Activated CD4-positive, alpha-beta memory T cell treated with anti-CD3 and anti-CD28 coated beads for 36 hours (primary cell): ENCODE data around the gene ADGRG6. TPM values are rescaled to one million over a fixed set of nuclear protein-coding genes. Genes with fewer than 3 reads are reported as not detected.

ENCODE experiments used
- CTCF ChIA-PET: fragments of 350-600 bp; sonication (Branson Sonifier 250); formaldehyde crosslinking; loops from one replicate; lab custom pipeline; 2021; ENCODE audit warnings: antibody characterized with exemption, inconsistent platforms; lab: Charles Lee
- POLR2A ChIA-PET: fragments of 350-600 bp; sonication (Branson Sonifier 250); formaldehyde crosslinking; loops from one replicate; lab custom pipeline; 2021; ENCODE audit warnings: antibody characterized with exemption; lab: Charles Lee
- DNase-seq: peaks from one replicate; pipeline ENCODE4 v3.0.0-alpha.2; 2020
- H3K27ac Mint-ChIP-seq: one replicate; pipeline ENCODE4 v1.8.0; 2021; ENCODE audit warnings: mixed read lengths
- H3K27me3 Mint-ChIP-seq: one replicate; pipeline ENCODE4 v1.8.0; 2021; ENCODE audit warnings: mixed read lengths
- H3K36me3 Mint-ChIP-seq: one replicate; pipeline ENCODE4 v1.8.0; 2021; ENCODE audit warnings: mixed read lengths
- H3K4me1 Mint-ChIP-seq: one replicate; pipeline ENCODE4 v1.8.0; 2021; ENCODE audit warnings: low read depth, mixed read lengths
- H3K4me3 Mint-ChIP-seq: one replicate; pipeline ENCODE4 v1.8.0; 2021; ENCODE audit warnings: mild to moderate bottlenecking, mixed read lengths
- H3K9me3 Mint-ChIP-seq: one replicate; pipeline ENCODE4 v1.8.0; 2021; ENCODE audit warnings: mixed read lengths
- intact Hi-C: fragments of 100-400 bp; cut with micrococcal nuclease; formaldehyde crosslinking; loops from one replicate; pipeline ENCODE4 v1.15.1; 2023
- total RNA-seq, 2 experiments: library from RNA; stranded (reverse); gene quantifications; one replicate each; pipeline ENCODE4 v1.2.3, GENCODE V29; 2021

ADGRG6 gene
- total RNA-seq, 2 experiments from 2014 or later: 0.12 to 0.55 TPM

- no peak for DNase-seq
- ChIA-PET CTCF (no interaction called here), POLR2A (no interaction called here)
- H3K27me3 Mint-ChIP-seq: peaks cover 3% of the 10 kb centered on the region
- no peaks in the 10 kb centered on the region for H3K9me3 Mint-ChIP-seq
- H3K27ac Mint-ChIP-seq: no peak overlapping the region
- H3K36me3 Mint-ChIP-seq: no peaks in the 10 kb centered on the region
- intact Hi-C loops: no loop called here
- H3K4me1 Mint-ChIP-seq: no peaks in the 10 kb centered on the region
- H3K4me3 Mint-ChIP-seq: no peak overlapping the region
Observed at GRCh38 chr6:142293121-142293520, 8.7 kb upstream of the ADGRG6 start.

DNA sequence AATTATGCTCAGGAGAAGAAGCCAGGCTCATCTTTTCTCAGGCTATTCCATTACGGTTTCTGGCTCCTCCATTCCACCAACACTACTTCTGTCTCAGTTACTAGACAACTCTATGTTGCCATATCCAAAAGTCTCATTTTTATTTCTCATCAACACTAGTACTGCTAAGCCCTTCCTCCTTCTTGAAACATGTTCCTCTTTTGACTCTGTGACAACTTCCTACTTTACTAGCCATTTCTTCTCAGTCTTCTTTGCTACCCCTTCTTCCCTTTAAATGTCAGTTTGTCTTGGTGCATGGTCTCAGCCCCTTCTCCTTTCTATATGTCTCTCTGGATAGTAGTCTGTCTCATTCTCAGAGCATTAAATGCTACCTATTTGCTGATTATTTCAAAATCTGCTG lies 7.1 kb upstream of the ADGRG6 start:
- ChIA-PET POLR2A (no interaction called here), CTCF (no interaction called here)
- H3K27me3 Mint-ChIP-seq: peaks cover 3% of the 10 kb centered on the region
- H3K36me3 Mint-ChIP-seq: no peaks in the 10 kb centered on the region
- no peak overlapping the region for H3K4me3 Mint-ChIP-seq
- no peaks in the 10 kb centered on the region for H3K4me1 Mint-ChIP-seq
- no peak for DNase-seq
- intact Hi-C loops: no loop called here
- H3K27ac Mint-ChIP-seq: no peak overlapping the region
- H3K9me3 Mint-ChIP-seq: no peaks in the 10 kb centered on the region

DNA sequence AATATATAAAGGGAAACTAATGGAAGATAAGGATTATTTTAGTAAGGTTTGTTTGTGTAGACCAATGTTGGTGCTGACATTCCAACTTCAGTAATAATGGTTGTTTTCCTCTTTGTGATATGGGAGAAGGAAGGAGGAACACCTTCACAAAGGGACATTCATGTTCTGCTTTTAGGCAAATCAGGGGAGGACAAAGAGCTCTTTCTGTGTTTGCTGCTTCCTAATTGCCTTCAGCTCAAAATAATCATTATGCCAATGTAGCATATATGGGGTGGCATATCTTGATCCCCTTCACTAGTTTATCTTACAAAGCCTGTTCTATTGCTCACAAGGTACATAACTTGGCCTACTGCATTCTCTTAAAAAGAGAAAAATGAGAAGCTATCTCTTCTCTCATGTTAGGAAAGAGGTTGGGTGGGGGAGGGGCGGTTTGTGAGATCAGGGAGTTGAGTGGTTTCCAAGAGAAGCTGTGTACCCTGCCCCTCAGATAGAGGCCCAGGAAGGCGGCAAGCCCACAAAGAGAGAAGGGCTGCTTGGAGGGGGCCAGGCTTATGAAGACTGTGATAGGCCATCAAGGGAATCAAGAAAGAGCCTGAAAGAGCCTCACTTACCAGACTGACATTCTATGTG lies 4.7 kb upstream of the ADGRG6 start:
- intact Hi-C loops: no loop called here
- Mint-ChIP-seq H3K27me3 (peaks cover 9% of the 10 kb centered on the region), H3K9me3 (no peaks in the 10 kb centered on the region), H3K36me3 (no peaks in the 10 kb centered on the region), H3K27ac (no peak overlapping the region), H3K4me1 (peaks cover 2% of the 10 kb centered on the region), H3K4me3 (no peak overlapping the region)
- POLR2A ChIA-PET: no interaction called here
- CTCF ChIA-PET: no interaction called here
- DNase-seq: no peak

- Mint-ChIP-seq H3K4me3 (no peak overlapping the region), H3K4me1 (peaks cover 2% of the 10 kb centered on the region), H3K9me3 (no peaks in the 10 kb centered on the region), H3K36me3 (no peaks in the 10 kb centered on the region), H3K27me3 (peaks cover 13% of the 10 kb centered on the region), H3K27ac (no peak overlapping the region)
- DNase-seq: no peak
- POLR2A ChIA-PET: no interaction called here
- intact Hi-C loops: no loop called here
- CTCF ChIA-PET: no interaction called here
Observed at GRCh38 chr6:142297605-142297995, 4.2 kb upstream of the ADGRG6 start.

GRCh38 chr6:142297996-142298753 lies 3.6 kb upstream of the ADGRG6 start:
- H3K4me3 Mint-ChIP-seq: no peak overlapping the region
- intact Hi-C loops: no loop called here
- ChIA-PET CTCF (no interaction called here), POLR2A (no interaction called here)
- H3K4me1 Mint-ChIP-seq: peaks cover 2% of the 10 kb centered on the region
- H3K36me3 Mint-ChIP-seq: no peaks in the 10 kb centered on the region
- peaks cover 19% of the 10 kb centered on the region for H3K27me3 Mint-ChIP-seq
- no peaks in the 10 kb centered on the region for H3K9me3 Mint-ChIP-seq
- DNase-seq: no peak
- no peak overlapping the region for H3K27ac Mint-ChIP-seq

GRCh38 chr6:142300302-142300701 lies 1.5 kb upstream of the ADGRG6 start:
- Mint-ChIP-seq H3K27ac (no peak overlapping the region), H3K4me1 (peaks cover 2% of the 10 kb centered on the region), H3K9me3 (no peaks in the 10 kb centered on the region), H3K27me3 (peaks cover 21% of the 10 kb centered on the region), H3K36me3 (no peaks in the 10 kb centered on the region), H3K4me3 (no peak overlapping the region)
- no peak for DNase-seq
- POLR2A ChIA-PET: no interaction called here
- intact Hi-C loops: loop anchor here (5.0 kb wide), 2 partner anchors 97 to 153 kb away; partner anchors contain the start of genes NMBR and VTA1
- CTCF ChIA-PET: no interaction called here

DNA sequence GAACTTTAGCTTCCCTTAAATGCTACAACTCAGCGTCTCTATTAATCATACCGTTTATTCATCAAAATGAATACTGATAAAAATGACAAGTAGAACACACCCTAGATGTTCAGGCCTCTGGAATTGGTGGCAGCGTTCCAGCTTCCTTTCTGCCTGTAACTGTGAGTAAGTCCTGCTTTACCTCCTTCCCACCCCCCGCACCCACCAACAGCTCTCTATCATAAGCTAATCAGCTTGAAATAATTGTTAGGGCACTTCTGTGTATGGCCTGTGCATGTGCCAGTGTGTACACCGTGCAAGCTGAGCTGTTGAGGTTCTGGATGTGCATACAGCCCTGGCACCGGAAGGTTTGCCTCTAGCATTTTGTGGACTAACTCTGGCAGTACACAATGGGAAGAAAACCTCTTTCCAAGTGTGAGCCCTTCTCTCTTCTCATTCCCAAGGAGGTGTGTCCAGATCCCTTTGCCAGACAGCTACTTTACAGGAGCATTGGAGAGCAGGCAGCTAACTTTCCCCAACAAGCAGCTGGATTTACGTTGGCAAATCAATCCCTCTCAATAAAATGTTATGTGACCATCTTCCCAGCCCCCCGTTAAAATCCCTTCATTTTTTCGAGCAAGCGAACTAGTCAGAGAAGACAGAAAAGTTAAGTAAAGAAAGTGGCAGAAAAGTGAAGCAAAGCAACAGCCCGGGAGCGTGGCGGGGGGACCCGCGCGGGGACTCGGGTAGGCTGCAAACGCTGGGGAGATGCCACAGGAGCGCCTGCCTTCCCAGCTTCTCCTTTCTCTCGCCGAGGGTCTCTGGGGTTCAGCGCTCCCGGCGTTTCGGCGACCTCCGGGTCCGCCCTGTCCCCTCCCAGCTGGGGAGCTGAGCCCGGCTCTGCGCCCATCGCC lies 803 bp upstream of the ADGRG6 start:
- ChIA-PET POLR2A (interaction anchor here (0.5 kb wide), 1 partner anchor 22 kb away, joined by 6 read pairs; no protein-coding TSS in a partner anchor), CTCF (interaction anchor here (0.9 to 1.4 kb wide), 2 partner anchors 145 to 155 kb away, joined by 4 to 5 read pairs; no protein-coding TSS in a partner anchor)
- intact Hi-C loops: loop anchor here (5.0 kb wide), 2 partner anchors 96 to 154 kb away; partner anchors contain the start of genes NMBR and VTA1
- DNase-seq: no peak
- H3K36me3 Mint-ChIP-seq: no peaks in the 10 kb centered on the region
- peaks cover 23% of the 10 kb centered on the region for H3K27me3 Mint-ChIP-seq
- H3K4me3 Mint-ChIP-seq: peak overlapping the region; percentile 59
- peaks cover 2% of the 10 kb centered on the region for H3K4me1 Mint-ChIP-seq
- H3K9me3 Mint-ChIP-seq: no peaks in the 10 kb centered on the region
- no peak overlapping the region for H3K27ac Mint-ChIP-seq

DNA sequence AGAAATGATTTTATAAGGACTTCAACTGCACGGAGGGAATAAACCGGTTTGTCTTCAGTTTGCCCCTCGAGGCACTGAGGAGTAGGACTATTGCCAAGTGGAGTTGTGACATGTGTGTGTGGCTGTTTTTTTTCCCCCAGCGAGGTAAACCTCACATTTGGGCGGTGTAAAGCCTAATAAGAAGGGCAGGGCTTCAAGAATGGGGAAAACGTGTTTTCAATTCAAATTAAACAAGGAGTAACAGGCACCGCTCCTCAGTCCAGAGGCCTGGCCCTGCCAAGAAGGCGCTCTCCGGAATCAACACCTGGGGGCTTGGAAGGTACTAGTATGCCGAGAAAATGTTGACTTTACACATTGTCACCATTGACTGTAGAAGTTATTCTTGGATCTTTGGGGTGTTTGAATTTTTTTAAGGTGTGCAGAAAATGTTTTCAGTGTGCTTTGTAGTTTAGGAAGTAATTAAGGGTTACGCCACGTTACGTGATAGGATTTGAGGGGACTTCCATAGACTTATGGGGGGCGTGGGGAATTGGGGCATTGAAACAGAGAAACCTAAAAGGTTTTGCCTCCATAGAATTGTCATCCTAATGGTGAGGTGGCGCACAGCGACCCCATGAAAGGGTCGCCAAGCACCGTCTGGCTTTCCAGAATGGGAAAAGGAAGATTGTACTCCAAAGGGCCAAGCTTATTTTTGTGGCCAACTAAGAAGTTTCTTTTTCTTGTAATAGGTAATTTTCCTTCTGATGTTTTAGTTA lies 791 bp downstream of the ADGRG6 start:
- H3K27me3 Mint-ChIP-seq: peaks cover 26% of the 10 kb centered on the region
- H3K4me1 Mint-ChIP-seq: peaks cover 2% of the 10 kb centered on the region
- no peak for DNase-seq
- intact Hi-C loops: loop anchor here (5.0 kb wide), 2 partner anchors 95 to 155 kb away; partner anchors contain the start of genes NMBR and VTA1
- no peaks in the 10 kb centered on the region for H3K9me3 Mint-ChIP-seq
- no peak overlapping the region for H3K27ac Mint-ChIP-seq
- peak overlapping the region; percentile 76 for H3K4me3 Mint-ChIP-seq
- ChIA-PET CTCF (no interaction called here), POLR2A (no interaction called here)
- no peaks in the 10 kb centered on the region for H3K36me3 Mint-ChIP-seq

DNA sequence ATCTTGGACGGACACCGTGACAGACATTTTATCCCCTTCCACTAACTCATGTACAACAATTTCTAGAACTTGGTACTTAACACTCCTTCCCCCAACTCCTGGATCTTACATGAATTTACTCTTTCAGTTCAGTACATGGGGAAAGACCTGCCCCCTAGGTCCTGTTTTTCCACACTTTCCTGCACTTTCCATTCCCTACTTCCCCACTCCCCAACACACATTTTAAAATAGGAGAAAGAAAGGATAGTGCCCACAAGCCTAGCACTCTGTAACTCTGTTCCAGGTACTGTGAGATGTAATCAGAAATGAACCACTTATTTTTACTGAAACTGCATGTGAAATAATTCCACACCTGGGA lies 1.3 kb downstream of the ADGRG6 start:
- POLR2A ChIA-PET: no interaction called here
- intact Hi-C loops: loop anchor here (5.0 kb wide), 2 partner anchors 94 to 156 kb away; partner anchors contain the start of genes NMBR and VTA1
- no peak for DNase-seq
- Mint-ChIP-seq H3K4me1 (peaks cover 2% of the 10 kb centered on the region), H3K36me3 (no peaks in the 10 kb centered on the region), H3K4me3 (no peak overlapping the region), H3K27me3 (peaks cover 26% of the 10 kb centered on the region), H3K9me3 (no peaks in the 10 kb centered on the region), H3K27ac (no peak overlapping the region)
- CTCF ChIA-PET: no interaction called here

GRCh38 chr6:142304241-142304640 lies 2.4 kb downstream of the ADGRG6 start:
- peaks cover 2% of the 10 kb centered on the region for H3K4me1 Mint-ChIP-seq
- no peaks in the 10 kb centered on the region for H3K9me3 Mint-ChIP-seq
- no peak overlapping the region for H3K27ac Mint-ChIP-seq
- DNase-seq: no peak
- ChIA-PET CTCF (no interaction called here), POLR2A (no interaction called here)
- H3K36me3 Mint-ChIP-seq: no peaks in the 10 kb centered on the region
- no peak overlapping the region for H3K4me3 Mint-ChIP-seq
- H3K27me3 Mint-ChIP-seq: peaks cover 26% of the 10 kb centered on the region
- intact Hi-C loops: loop anchor here (5.0 kb wide), 2 partner anchors 93 to 157 kb away; partner anchors contain the start of genes NMBR and VTA1

- intact Hi-C loops: no loop called here
- no peak for DNase-seq
- Mint-ChIP-seq H3K36me3 (no peaks in the 10 kb centered on the region), H3K27ac (no peak overlapping the region), H3K4me3 (no peak overlapping the region), H3K9me3 (no peaks in the 10 kb centered on the region), H3K4me1 (no peaks in the 10 kb centered on the region), H3K27me3 (peaks cover 21% of the 10 kb centered on the region)
- ChIA-PET CTCF (no interaction called here), POLR2A (no interaction called here)
Observed at GRCh38 chr6:142306736-142307135, 4.9 kb downstream of the ADGRG6 start.
